GM23338 (cell line): ENCODE measurements around the gene TCF20. TPM values are rescaled to one million over a fixed set of nuclear protein-coding genes. Genes with fewer than 3 reads are reported as not detected.

Experiments used
- ATAC-seq: fragments of 200-7000 bp; cut with Tn5 transposase; 3 replicates; pipeline ENCODE4 v1.9.1; 2020
- DNase-seq: peaks from one replicate; pipeline ENCODE4 v3.0.0-alpha.2; 2015; ENCODE audit warnings: low spot score
- H2AFZ ChIP-seq: fragments of 200-600 bp; sonication (generic); 2 replicates; pipeline ENCODE4 v1.8.0; 2016; ENCODE audit warnings: antibody characterized with exemption, mild to moderate bottlenecking, moderate library complexity
- H3F3A ChIP-seq: fragments of 200-600 bp; sonication (generic); replicated peaks from 2 replicates; pipeline ENCODE4 v1.8.0; 2017; ENCODE audit warnings: antibody characterized with exemption, mixed run types, low read depth
- H3K27ac ChIP-seq: fragments of 200-600 bp; sonication (generic); 2 replicates; pipeline ENCODE4 v1.6.1; 2016; ENCODE audit warnings: low read depth
- H3K27me3 ChIP-seq: fragments of 200-600 bp; sonication (generic); 2 replicates; pipeline ENCODE4 v1.8.0; 2016; ENCODE audit warnings: mild to moderate bottlenecking, mixed run types, moderate library complexity; ENCODE audit not compliant: insufficient read depth
- H3K36me3 ChIP-seq: fragments of 200-600 bp; sonication (generic); 2 replicates; pipeline ENCODE4 v1.8.0; 2016; ENCODE audit warnings: mild to moderate bottlenecking; ENCODE audit not compliant: insufficient read depth
- H3K4me1 ChIP-seq: fragments of 200-600 bp; sonication (generic); 2 replicates; pipeline ENCODE4 v1.8.0; 2016; ENCODE audit warnings: mild to moderate bottlenecking, moderate library complexity; ENCODE audit not compliant: insufficient read depth
- H3K4me2 ChIP-seq: fragments of 200-600 bp; sonication (generic); 2 replicates; pipeline ENCODE4 v1.7.1; 2017; ENCODE audit warnings: mixed run types
- H3K4me3 ChIP-seq: fragments of 200-600 bp; sonication (generic); 2 replicates; pipeline ENCODE4 v1.6.1; 2016; ENCODE audit warnings: mixed run types
- H3K79me2 ChIP-seq: fragments of 200-600 bp; sonication (generic); replicated peaks from 2 replicates; pipeline ENCODE4 v1.8.0; 2017; ENCODE audit warnings: mild to moderate bottlenecking; ENCODE audit not compliant: insufficient read depth
- H3K9me2 ChIP-seq: fragments of 200-600 bp; sonication (generic); 2 replicates; pipeline ENCODE4 v1.8.0; 2017; ENCODE audit not compliant: insufficient read depth
- H4K20me1 ChIP-seq: fragments of 200-600 bp; sonication (generic); replicated peaks from 2 replicates; pipeline ENCODE4 v1.8.0; 2017; ENCODE audit warnings: mild to moderate bottlenecking; ENCODE audit not compliant: insufficient read depth
- H3K27ac Mint-ChIP-seq: 2 replicates; pipeline ENCODE4 v1.8.0; 2020; ENCODE audit warnings: inconsistent platforms, mild to moderate bottlenecking, moderate library complexity, mixed read lengths
- H3K27me3 Mint-ChIP-seq: 3 replicates; pipeline ENCODE4 v1.8.0; 2022; ENCODE audit warnings: low read depth, mild to moderate bottlenecking, moderate library complexity, mixed read lengths, inconsistent platforms; ENCODE audit not compliant: insufficient read depth, poor library complexity
- H3K36me3 Mint-ChIP-seq: 3 replicates; pipeline ENCODE4 v1.8.0; 2021; ENCODE audit warnings: low read depth, mild to moderate bottlenecking, inconsistent platforms, moderate library complexity, mixed read lengths
- H3K4me1 Mint-ChIP-seq: 3 replicates; pipeline ENCODE4 v1.8.0; 2020; ENCODE audit warnings: mild to moderate bottlenecking, inconsistent platforms, mixed read lengths
- H3K4me3 Mint-ChIP-seq: 3 replicates; pipeline ENCODE4 v1.8.0; 2021; ENCODE audit warnings: moderate library complexity, mild to moderate bottlenecking, inconsistent platforms, mixed read lengths
- H3K9me3 Mint-ChIP-seq: 3 replicates; pipeline ENCODE4 v1.8.0; 2020; ENCODE audit warnings: moderate library complexity, mild to moderate bottlenecking, inconsistent platforms, mixed read lengths
- EZH2 ChIP-seq: fragments of 200-600 bp; sonication (generic); IDR thresholded peaks from one replicate; pipeline ENCODE4 v1.8.0; 2017; ENCODE audit warnings: antibody characterized with exemption, mild to moderate bottlenecking, low read depth; ENCODE audit not compliant: unreplicated experiment
- NANOG ChIP-seq: IDR thresholded peaks from 2 replicates; pipeline ENCODE4 v1.6.1; 2016; ENCODE audit warnings: antibody characterized with exemption, borderline replicate concordance
- POLR2AphosphoS5 ChIP-seq: IDR thresholded peaks from 2 replicates; pipeline ENCODE4 v1.6.1; 2016; ENCODE audit warnings: antibody characterized with exemption, low read depth
- STAT1 ChIP-seq: IDR thresholded peaks from one replicate; pipeline ENCODE4 v1.6.1; 2016; ENCODE audit warnings: antibody characterized with exemption; ENCODE audit not compliant: unreplicated experiment
- ZNF114 ChIP-seq: fragments of 250-450 bp; sonication (Bioruptor Pico); IDR thresholded peaks from 2 replicates; pipeline ENCODE4 v1.5.0; 2020; ENCODE audit warnings: mild to moderate bottlenecking, moderate library complexity
- polyA plus RNA-seq: library from polyadenylated mRNA; unstranded; fragments of >200 nt; fragmentation: Nextera tagmentation; extraction: Ambion mirVana; gene quantifications from 2 replicates; pipeline ENCODE4 v1.2.1, GENCODE V29; 2016
- total RNA-seq: library from RNA; depleted of rRNA; stranded (reverse); fragments of >200 nt; shearing (Covaris generic); gene quantifications from 2 replicates; pipeline ENCODE4 v1.2.3, GENCODE V29; 2014
- TF ChIP-seq, protein P1 (sequence below): fragments of 250-450 bp; sonication (Bioruptor Pico); IDR thresholded peaks from 2 replicates; pipeline ENCODE4 v1.5.0; 2020; ENCODE audit warnings: mild to moderate bottlenecking, moderate library complexity
- TF ChIP-seq, protein P2 (sequence below): IDR thresholded peaks from 2 replicates; pipeline ENCODE4 v1.6.1; 2016; ENCODE audit warnings: antibody characterized with exemption

Gene TCF20
- total and polyA plus RNA-seq, 2 experiments from 2014 or later = 6.4 to 68.7 TPM

DNA sequence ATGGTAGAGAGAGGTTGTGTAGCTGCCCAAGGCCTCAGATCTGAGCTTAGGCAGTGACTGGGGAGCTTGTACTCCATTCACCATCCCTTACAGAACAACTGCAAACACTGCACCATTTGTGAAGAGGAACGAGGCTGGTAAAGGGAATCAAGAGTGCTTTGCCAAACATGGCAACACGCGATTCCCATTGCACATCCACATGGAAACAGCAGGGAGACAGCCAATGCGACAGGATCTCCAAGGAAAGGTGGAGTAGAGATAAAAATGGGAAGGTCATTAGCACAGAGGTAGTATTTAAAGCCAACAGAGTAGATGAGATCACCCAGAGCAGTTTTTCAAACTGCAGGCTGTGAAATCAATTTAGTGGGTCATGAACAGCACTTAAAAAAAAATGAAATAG is 42.0 kb downstream of the TCF20 start:
- Histone ChIP-seq H3K4me3 (no peak overlapping the region), H3K79me2 (peaks cover 98% of the 10 kb centered on the region), H4K20me1 (peaks cover 88% of the 10 kb centered on the region), H2AFZ (no peak overlapping the region), H3K36me3 (no peaks in the 10 kb centered on the region), H3F3A (no peaks in the 10 kb centered on the region), H3K4me1 (peaks cover 5% of the 10 kb centered on the region; the same call in 1 of the 2 replicates), H3K27ac (no peak overlapping the region), H3K27me3 (no peaks in the 10 kb centered on the region), H3K9me2 (no peaks in the 10 kb centered on the region), H3K4me2 (no peak overlapping the region)
- H3K4me3 Mint-ChIP-seq = no peak overlapping the region
- peaks cover 6% of the 10 kb centered on the region; the same call in 1 of the 3 replicates for H3K36me3 Mint-ChIP-seq
- no peaks in the 10 kb centered on the region for H3K9me3 Mint-ChIP-seq
- H3K27me3 Mint-ChIP-seq = no peaks in the 10 kb centered on the region
- TF ChIP-seq NANOG (no peak), ZNF114 (no peak), STAT1 (no peak), POLR2AphosphoS5 (no peak), EZH2 (no peak)
- TF ChIP-seq, protein P1, sequence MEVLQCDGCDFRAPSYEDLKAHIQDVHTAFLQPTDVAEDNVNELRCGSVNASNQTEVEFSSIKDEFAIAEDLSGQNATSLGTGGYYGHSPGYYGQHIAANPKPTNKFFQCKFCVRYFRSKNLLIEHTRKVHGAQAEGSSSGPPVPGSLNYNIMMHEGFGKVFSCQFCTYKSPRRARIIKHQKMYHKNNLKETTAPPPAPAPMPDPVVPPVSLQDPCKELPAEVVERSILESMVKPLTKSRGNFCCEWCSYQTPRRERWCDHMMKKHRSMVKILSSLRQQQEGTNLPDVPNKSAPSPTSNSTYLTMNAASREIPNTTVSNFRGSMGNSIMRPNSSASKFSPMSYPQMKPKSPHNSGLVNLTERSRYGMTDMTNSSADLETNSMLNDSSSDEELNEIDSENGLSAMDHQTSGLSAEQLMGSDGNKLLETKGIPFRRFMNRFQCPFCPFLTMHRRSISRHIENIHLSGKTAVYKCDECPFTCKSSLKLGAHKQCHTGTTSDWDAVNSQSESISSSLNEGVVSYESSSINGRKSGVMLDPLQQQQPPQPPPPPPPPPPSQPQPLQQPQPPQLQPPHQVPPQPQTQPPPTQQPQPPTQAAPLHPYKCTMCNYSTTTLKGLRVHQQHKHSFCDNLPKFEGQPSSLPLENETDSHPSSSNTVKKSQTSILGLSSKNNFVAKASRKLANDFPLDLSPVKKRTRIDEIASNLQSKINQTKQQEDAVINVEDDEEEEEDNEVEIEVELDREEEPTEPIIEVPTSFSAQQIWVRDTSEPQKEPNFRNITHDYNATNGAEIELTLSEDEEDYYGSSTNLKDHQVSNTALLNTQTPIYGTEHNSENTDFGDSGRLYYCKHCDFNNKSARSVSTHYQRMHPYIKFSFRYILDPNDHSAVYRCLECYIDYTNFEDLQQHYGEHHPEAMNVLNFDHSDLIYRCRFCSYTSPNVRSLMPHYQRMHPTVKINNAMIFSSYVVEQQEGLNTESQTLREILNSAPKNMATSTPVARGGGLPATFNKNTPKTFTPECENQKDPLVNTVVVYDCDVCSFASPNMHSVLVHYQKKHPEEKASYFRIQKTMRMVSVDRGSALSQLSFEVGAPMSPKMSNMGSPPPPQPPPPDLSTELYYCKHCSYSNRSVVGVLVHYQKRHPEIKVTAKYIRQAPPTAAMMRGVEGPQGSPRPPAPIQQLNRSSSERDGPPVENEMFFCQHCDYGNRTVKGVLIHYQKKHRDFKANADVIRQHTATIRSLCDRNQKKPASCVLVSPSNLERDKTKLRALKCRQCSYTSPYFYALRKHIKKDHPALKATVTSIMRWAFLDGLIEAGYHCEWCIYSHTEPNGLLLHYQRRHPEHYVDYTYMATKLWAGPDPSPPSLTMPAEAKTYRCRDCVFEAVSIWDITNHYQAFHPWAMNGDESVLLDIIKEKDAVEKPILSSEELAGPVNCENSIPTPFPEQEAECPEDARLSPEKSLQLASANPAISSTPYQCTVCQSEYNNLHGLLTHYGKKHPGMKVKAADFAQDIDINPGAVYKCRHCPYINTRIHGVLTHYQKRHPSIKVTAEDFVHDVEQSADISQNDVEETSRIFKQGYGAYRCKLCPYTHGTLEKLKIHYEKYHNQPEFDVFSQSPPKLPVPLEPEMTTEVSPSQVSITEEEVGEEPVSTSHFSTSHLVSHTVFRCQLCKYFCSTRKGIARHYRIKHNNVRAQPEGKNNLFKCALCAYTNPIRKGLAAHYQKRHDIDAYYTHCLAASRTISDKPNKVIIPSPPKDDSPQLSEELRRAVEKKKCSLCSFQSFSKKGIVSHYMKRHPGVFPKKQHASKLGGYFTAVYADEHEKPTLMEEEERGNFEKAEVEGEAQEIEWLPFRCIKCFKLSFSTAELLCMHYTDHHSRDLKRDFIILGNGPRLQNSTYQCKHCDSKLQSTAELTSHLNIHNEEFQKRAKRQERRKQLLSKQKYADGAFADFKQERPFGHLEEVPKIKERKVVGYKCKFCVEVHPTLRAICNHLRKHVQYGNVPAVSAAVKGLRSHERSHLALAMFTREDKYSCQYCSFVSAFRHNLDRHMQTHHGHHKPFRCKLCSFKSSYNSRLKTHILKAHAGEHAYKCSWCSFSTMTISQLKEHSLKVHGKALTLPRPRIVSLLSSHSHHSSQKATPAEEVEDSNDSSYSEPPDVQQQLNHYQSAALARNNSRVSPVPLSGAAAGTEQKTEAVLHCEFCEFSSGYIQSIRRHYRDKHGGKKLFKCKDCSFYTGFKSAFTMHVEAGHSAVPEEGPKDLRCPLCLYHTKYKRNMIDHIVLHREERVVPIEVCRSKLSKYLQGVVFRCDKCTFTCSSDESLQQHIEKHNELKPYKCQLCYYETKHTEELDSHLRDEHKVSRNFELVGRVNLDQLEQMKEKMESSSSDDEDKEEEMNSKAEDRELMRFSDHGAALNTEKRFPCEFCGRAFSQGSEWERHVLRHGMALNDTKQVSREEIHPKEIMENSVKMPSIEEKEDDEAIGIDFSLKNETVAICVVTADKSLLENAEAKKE = no peak
- TF ChIP-seq, protein P2, sequence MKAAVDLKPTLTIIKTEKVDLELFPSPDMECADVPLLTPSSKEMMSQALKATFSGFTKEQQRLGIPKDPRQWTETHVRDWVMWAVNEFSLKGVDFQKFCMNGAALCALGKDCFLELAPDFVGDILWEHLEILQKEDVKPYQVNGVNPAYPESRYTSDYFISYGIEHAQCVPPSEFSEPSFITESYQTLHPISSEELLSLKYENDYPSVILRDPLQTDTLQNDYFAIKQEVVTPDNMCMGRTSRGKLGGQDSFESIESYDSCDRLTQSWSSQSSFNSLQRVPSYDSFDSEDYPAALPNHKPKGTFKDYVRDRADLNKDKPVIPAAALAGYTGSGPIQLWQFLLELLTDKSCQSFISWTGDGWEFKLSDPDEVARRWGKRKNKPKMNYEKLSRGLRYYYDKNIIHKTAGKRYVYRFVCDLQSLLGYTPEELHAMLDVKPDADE = no peak
- H3K4me1 Mint-ChIP-seq = peaks cover 21% of the 10 kb centered on the region; the same call in 2 of the 3 replicates
- no peak overlapping the region for H3K27ac Mint-ChIP-seq
- ATAC-seq = no peak
- no peak for DNase-seq
